Measurements from ENCODE around the gene PPP1R15B.

- no peak for TF ChIP-seq CTCF (conservative IDR thresholded peaks at IDR 0.05; ENCODE audit: low read depth, low read length)
- no peak for TF ChIP-seq RCOR1 (IDR thresholded peaks at IDR 0.05; ENCODE audit: insufficient replicate concordance, low read length)
These were observed 36.1 kb upstream of the PPP1R15B start for GRCh38 chr1:204447736-204448135.
